Hematopoietic multipotent progenitor cell treated with erythropoietin and hydrocortisone succinate and interleukin-3 and kit ligand, for 8 days (in vitro differentiated cells): ENCODE data around the gene ZC3H7A.
A peak's percentile ranks its signal among the peaks of the same experiment; 100 is the strongest.
"Not testable (repeated sequence)": the region's sequence is repeated elsewhere in the genome, so short reads cannot be mapped to it uniquely, and the experiment has no call there.

ENCODE experiments used
- DNase-seq: peaks from one replicate; pipeline ENCODE4 v3.0.0-alpha.2; 2015

The ZC3H7A gene, protein sequence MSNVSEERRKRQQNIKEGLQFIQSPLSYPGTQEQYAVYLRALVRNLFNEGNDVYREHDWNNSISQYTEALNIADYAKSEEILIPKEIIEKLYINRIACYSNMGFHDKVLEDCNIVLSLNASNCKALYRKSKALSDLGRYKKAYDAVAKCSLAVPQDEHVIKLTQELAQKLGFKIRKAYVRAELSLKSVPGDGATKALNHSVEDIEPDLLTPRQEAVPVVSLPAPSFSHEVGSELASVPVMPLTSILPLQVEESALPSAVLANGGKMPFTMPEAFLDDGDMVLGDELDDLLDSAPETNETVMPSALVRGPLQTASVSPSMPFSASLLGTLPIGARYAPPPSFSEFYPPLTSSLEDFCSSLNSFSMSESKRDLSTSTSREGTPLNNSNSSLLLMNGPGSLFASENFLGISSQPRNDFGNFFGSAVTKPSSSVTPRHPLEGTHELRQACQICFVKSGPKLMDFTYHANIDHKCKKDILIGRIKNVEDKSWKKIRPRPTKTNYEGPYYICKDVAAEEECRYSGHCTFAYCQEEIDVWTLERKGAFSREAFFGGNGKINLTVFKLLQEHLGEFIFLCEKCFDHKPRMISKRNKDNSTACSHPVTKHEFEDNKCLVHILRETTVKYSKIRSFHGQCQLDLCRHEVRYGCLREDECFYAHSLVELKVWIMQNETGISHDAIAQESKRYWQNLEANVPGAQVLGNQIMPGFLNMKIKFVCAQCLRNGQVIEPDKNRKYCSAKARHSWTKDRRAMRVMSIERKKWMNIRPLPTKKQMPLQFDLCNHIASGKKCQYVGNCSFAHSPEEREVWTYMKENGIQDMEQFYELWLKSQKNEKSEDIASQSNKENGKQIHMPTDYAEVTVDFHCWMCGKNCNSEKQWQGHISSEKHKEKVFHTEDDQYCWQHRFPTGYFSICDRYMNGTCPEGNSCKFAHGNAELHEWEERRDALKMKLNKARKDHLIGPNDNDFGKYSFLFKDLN

DNA sequence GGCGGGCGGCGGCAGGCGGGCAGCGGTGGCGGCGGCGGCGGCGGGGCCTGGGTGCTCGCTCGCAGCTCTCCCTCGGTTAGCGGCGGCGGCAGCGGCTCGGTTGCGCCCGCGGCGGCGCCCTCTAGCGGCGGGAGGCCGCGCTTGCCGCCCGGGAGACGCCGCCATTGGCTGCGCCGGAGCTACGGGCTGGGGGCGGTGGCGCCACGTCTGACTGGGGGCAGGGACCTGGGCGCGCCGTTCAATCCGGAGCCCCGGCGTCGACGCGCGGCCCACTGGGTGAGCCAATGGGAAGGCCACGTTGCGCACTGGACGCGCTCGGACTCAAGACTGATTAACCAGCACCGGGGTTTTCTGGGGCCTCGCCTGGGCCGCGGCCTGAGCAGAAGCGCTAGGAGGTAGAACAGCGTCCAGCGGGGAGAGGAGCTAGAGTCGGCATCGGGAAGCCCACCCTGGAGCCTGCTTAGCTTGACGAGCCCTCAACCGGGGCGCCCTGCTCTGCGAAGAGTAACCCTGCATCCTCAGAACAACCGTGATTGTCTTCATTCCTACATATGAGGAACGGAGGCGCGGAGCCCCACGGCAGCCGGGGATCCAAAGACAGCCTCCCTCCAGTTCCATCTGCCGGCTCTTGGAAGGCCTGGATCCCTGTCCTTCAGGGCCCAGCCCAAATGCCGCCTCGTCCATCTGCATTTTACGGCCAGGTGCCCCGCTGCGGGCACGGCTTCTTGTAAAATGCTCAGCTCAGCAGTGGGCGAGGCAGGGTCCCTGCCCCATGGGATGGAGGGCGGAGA lies at the start of gene ZC3H7A:
ZC3H7A (minus strand) TSS at position 93 of the 791 bp plus-strand sequence. CDS start 14,904 bp downstream, outside the sequence.
- DNase-seq: peak; percentile 95

DNA sequence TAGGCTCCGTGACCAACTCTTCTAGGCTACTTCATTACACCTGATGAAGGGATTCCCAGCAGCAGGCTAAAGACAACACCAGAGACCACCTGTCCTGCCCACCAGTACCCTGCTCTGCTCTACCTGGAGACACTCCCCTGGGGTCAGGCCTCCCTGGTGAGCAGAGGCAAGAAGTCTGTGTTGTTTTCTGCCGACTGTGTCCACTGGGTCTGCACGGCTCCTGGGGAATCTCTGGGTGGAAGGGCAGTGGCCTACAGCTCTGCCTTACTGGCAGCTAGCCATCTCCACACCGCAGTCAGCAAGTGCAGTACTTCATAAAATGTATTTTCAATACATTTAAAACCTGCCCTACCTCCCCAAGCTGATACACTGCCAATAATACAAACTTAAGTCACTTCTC lies 47.4 kb upstream of the ZC3H7A start:
- no peak for DNase-seq

DNA sequence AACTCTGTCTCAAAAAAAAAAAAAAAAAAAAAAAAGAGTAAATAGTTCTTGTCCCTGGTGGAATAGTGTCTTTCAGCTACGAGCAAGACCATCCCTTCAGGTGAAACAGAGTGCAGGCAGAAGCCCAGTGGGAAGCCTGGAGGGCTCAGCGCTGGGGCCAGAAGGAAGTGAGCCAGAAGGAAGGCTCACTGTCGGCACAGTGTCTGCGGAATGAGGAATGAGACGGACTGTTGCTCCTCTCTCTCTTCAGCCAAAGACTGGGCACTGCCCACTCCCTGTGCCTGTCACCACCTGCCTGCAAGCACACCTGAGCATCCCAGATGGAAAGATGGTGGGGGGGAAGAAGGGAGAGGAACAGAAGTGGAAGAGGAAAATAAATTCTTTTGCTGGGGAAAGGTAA lies 46.8 kb upstream of the ZC3H7A start:
- no peak for DNase-seq

DNA sequence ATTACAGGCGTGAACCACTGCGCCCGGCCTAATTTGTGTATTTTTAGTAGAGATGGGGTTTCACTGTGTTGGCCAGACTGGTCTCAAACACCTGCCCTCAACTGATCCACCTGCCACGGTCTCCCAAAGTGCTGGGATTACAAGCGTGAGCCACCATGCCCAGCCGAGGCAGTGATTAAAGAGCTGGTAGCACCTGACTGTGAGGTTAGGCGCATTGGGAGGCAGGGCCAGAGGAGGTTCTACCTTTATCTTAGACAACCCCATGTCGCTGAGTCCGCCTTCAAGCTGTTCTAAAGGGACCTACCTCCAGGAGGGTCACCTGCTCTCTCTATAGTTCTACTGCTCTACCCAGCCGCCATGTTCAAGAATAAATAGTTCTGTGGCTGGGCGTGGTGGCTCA lies 46.1 kb upstream of the ZC3H7A start:
- no peak for DNase-seq

DNA sequence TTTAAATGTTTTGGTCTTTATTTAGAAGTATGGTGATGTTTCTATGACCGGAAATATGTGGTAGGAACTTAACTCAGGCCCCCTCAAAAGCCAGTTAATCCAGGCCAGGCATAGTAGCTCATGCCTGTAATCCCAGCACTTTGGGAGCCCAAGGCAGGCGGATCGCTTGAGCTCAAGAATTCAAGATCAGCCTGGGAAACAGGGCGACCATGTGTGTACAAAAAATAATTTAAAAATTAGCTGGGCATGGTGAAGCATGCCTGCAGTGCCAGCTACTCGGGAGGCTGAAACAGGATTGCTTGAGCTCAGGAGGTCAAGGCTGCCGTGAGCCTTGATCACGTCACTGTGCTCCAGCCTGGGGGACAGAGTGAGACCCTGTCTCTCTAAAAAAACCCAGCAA lies 44.0 kb upstream of the ZC3H7A start:
- DNase-seq: no peak

DNA sequence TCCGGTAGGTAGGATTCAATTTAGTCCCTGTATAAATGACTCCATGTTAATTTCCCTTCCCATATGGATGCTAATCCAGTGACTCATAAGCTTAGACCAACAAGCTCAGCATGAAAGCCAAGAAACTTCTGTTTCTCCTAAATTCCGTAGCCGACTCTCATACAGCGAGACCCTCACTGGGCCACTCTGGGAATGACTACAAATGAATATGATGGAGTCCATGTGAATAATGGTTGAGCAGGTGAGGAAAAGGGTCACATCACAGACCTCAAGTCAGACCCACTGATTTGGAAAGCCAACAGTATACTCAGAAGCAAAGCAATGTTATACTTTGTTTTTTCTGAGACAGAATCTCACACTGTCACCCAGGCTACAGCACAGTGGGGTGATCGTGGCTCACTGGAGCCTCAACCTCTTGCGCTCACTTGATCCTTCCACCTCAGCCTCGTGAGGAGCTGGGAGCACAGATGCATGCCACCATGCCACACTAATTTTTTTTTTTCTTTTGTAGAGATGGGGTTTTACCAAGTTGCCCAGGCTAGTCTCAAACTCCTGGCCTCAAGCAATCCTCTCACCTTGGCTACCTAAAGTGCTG lies 39.7 kb upstream of the ZC3H7A start:
- no peak for DNase-seq

DNA sequence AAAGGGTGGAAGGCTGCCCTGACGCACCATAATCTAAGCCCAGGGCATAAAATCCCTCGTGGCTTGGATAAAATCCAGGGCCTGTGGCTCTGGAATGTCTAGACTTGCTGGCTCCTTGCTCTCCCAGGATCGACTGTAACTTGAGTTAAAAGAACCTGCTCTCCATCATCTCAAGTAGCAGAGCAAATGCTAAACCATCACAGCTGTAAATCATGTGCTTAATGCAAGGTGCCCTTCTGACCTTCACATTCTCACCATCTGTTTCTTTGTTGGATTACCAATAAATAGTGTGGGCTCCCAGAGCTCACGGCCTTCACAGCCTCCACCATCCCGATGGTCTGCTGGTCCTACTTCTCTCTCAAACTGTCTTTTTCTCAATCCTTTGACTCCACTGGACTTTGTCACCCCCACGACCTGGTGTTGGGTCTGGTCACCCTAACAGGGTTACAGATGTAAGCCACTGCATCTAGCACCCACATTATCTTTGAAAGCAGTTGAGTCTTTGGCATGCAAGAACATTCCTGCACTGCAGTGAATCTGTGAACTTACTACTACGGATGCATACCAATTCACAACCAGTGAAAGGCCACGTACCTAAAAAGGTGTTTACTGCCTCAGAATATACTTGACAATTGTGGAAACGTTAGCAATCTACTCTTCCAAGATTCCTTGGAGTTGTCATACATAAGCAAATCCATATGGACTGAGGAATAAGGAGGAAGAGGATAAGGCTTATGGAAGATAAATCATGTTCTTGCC lies 39.0 kb upstream of the ZC3H7A start:
- DNase-seq: no peak

DNA sequence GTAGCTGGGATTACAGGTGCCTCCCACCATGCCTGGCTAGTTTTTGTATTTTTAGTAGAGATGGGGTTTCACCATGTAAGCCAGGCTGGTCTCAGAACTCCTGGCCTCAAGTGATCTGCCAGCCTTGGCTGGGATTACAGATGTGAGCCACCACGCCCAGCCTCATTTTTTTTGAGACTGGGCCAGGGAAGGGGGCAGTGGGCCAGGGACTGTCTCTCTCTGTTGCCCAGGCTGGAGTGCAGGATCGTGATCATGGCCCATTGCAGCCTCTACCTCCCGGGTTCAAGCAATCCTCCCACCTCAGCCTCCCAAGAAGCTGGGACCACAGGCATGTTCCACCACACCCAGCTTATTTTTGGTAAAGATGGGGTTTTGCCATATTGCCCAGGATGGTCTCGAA lies 38.3 kb upstream of the ZC3H7A start:
- no peak for DNase-seq

DNA sequence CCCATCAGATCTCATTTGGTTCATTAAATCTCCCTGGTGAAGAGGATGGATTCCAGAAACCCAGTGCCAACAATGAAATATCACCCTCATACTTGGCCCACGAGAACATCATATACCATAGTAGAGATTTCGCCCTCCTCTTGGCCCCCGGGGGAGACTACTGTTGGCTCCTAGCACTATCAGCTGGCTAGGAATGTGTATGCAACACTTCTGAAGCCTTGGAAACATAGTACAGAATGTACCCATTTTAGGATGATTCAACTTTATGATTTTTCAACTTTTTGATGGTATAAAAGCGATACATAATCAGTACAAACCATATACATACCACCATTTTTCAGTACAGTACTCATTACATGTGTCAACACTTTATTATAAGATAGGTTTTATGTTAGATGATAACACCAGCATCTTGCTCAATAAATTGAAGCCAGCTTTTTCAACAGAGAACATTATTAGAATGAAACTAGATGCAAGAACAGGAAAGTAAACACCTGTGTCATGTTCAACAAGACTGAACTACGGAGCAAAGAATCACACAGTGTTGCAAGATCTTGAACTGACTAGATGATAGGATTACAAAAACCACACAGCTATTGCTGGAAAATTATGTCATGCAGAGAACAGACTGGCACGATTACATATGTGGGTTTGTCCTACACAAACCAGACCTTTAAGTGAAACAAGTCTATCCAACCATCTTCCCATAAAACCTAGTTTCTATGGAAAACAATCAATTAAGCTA lies 37.1 kb upstream of the ZC3H7A start:
- no peak for DNase-seq

DNA sequence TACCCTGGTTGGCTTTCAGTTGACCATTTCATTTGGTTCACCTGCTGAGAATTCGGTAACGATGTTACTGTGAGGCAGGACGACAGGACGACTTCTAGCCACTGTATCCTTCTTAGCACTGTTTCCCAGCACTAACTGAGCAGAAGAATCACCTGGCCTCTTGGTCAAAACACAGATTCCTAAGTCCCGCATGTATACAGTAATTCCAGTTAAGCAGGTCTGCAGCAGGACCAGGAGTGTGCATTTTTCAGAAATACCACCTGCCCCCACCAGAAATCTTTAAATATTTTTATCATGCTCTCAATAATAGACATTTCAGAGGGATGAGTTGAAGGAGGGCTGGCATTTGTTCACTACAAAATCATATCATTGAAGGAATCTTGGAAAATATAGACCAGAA lies 31.6 kb upstream of the ZC3H7A start:
- DNase-seq: no peak

DNA sequence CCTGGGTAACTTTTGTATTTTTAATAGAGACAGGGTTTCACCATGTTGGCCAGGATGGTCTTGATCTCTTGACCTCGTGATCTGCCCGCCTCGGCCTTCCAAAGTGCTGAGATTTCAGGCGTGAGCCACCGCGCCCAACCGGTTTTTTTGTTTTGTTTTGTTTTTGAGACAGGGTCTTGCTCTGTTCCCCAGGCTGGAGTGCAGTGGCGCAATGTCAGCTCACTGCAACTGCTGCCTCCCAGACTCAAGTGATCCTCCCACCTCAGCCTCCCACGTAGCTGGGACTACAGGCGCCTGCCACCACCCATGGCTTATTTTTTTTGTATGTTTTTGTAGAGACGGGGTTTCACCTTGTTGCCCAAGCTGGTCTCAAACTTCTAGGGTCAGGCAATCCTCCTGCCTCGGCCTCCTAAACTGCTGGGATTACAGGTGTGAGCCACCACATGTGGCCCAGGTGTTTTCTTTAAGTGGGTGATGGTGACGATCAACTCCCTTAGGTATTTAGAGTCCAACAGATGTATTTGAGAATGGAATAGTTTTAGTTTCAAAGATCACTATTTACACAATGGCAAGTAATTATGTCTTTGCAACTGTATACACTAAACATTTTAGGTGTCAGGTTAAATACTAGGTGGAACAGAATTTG lies 28.6 kb upstream of the ZC3H7A start:
- not testable (repeated sequence) for DNase-seq

DNA sequence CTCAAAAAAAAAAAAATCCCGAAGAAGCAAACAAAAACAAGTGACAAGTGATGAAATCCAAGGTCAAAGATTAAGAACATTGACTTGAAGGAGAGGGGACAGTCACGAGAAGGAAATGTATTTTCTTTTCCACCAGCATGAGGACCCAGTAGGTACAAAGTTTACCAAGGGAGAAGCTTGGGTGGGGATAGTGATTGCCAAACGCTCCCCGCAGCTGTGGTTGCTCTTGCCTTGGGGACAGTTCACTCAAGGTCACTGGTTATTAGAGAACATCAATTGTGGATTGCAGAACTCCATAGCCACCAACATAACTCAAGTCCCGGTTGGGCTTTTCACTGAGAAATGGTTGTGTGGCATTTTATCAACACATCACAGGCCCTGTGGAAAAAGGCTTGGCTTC lies 27.3 kb upstream of the ZC3H7A start:
- peak; percentile 50 for DNase-seq

DNA sequence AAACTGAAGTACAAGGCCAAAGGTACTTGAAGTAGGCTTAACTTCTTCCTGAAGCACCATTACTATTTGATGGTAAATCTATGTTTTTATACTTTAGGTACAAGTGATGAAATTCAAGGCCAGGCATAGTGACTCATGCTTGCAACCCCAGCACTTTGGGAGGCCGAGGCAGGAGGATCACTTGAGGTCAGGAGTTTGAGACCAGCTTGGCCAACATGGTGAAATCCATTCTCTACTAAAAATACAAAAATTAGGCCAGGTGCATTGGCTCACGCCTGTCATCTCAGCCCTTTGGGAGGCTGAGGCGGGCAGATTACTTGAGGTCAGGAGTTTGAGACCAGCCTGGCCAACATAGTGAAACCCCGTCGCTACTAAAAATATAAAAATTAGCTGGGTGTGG lies 26.6 kb upstream of the ZC3H7A start:
- not testable (repeated sequence) for DNase-seq

DNA sequence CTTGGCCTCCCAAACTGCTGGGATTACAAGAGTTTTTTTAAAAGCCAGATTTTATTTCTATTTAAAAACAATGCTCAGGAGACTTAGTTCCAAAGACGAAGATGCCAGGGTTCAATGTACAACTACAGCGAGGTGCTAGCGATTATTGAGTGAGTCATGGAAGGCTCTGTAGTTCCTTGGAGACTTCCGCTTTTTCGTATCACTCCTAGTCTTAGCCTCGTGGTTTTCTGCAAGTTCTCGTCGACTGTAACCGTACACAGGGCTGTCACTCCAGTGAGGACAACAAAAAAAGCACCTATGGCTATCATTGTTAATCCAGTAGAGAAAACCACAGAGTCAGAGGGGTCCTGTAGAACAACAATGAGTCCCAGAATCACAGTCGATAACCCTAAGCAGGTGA lies 22.7 kb upstream of the ZC3H7A start:
- DNase-seq: peak; percentile 9

DNA sequence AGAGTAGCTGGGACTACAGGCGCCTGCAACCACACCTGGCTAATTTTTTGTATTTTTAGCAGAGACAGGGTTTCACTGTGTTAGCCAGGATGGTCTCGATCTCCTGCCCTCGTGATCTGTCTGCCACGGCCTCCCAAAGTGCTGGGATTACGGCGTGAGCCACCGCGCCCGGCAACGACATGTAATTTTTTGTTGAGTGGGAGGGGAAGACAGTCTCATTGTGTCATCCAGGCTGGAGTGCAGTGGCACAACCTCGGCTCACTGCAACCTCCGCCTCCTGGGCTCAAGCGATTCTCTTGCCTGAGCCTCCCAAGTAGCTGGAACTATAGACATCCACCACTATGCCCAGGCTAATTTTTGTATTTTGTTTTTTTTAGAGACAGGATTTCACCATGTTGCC lies 21.9 kb upstream of the ZC3H7A start:
- DNase-seq: not testable (repeated sequence)

DNA sequence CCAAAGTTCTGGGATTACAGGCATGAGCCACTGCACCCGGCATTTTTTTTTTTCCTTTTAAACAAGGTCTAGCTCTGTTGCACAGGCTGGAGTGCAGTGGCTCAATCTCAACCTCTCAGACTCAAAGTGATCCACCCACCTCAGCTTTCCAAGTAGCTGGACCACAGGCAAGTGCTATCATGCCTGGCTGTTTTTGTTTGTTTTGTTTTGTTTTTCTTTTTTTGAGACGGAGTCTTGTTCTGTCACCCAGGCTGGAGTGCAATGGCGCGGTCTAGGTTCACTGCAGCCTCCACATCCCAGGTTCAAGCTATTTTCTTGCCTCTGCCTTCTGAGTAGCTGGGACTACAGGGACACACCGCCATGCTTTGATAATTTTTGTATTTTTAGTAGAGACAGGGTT lies 19.1 kb upstream of the ZC3H7A start:
- DNase-seq: no peak

DNA sequence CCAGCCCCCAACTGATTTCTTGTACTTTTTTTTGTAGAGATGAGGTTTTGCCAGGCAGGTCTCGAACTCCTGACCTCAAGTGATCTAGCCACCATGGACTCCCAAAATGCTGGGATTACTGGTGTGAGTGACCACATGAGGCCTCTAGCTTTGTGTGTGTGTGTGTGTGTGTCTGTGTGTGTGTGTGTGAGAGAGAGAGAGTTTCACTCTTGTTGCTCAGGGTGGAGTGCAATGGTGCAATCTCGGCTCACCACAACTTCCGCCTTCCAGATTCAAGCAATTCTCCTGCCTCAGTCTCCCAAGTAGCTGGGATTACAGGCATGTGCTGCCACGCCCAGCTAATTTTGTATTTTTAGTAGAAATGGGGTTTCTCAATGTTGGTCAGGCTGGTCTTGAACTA lies 17.7 kb upstream of the ZC3H7A start:
- not testable (repeated sequence) for DNase-seq

DNA sequence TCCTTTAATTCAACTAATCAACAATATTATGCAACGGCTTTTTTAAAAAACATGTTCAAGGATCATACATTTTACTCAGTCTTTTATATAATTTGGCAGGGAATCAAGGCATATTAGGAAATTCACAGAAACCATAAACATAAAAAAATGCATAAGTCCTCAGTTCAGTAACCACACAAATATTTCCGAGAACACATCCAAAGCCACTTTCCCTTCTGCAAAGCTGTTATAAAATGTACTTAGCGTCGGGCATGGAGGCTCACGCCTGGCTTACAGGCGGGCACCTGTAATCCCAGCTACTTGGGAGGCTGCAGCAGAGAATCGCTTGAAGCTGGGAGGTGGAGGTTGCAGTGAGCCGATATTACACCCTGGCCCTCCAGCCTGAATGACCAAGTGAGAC lies 9.7 kb upstream of the ZC3H7A start:
- DNase-seq: no peak

DNA sequence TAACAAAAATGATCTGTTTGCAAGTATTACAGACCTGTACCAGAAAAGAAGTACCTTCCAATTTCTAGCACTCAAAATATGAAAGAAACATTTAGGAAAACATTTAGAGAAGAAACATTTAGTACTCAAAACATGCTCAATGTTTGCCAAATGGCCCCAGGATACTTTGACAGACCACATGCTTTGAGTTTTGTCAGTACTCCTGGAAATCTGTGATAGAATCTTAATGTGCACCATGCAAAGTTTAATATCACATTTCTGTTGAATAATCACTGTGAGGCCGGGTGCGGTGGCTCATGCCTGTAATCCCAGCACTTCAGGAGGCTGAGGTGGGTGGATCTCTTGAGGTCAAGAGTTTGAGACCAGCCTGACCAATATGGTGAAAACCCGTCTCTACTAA lies 8.5 kb upstream of the ZC3H7A start:
- no peak for DNase-seq

DNA sequence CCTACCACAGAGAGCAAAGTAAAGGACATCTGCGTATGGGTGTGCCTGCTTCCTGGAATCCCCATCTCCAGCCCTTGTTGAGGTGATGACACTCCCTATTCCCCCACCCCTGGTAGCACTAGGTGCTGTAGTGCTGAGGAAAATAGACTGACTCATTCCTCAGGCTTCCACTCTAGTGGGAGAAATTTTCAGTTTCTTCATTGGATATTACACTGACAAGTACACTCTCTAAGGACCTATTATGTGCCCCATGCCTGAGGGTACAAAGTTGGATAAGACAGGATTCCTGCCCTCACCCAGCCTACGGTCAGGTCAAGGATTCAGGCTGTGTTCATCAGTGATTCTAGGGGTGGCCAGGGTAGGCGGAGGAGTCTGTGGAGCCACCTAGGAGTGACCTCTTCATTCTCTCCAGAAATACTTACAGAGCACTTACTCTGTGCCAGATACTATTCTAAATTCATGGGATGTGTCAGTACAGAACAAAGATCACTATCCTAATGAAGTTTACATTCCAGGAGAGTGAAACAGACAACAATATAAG lies 4.5 kb upstream of the ZC3H7A start:
- no peak for DNase-seq
